Dedifferentiated amniotic fluid mesenchymal stem cell (primary cell): Measurements from ENCODE around the gene DDX4.

Source experiments
- DNase-seq: peaks from one replicate; pipeline ENCODE4 v3.0.0-alpha.2; 2016; ENCODE audit errors: extremely low spot score

The DDX4 gene

DNA sequence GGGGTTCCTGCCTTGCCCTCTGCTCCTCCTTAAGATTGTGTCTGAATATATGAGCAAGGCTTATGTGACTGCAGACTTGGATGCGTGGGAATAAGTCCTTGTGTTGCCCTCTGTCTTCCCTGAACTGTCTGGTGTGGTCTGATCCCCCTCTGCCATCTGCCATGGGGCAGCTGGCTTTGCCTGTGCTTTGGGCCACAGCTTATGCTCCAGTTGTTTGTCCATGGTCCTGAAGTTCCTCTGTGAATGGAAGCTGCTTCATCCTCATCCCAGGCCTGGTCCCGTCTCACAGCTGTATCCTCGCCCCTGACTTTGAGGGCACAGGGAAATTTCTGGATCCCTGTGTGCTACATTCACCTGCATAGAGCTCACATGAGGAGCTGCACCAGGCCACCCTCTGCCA, 128.0 kb downstream of the DDX4 start:
- no peak for DNase-seq

DNA sequence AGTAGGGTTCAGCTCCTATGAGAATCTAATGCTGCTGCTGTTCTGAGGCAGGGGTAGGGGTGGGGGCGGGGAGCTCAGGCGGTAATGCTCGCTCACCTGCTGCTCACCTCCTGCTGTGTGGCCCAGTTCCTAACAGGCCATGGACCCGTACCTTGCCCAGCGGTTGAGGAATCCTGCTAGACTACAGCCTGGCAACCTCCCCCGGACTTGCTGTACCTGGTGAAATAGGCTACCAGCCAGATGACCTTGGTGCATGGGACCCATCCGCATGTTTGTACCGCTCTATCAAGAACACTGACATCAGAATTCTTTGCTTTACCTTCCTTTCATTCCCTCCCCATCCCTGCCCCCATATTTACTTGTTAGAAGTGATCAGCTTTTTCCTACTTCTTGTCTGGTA, 128.6 kb downstream of the DDX4 start:
- DNase-seq = no peak
